Superior temporal gyrus (tissue), 1 donor: ENCODE results near the gene EML4.

Experiments
- DNase-seq: peaks from one replicate; pipeline ENCODE4 v3.0.0-alpha.2; 2016; ENCODE audit errors: extremely low spot score

EML4 gene

GRCh38 chr2:42196403-42197267 is 27.5 kb downstream of the EML4 start:
- DNase-seq: peak; percentile 42

GRCh38 chr2:42197792-42198191 is 28.6 kb downstream of the EML4 start:
- no peak for DNase-seq

GRCh38 chr2:42198466-42198865 is 29.3 kb downstream of the EML4 start:
- DNase-seq: no peak

- no peak for DNase-seq
Measured at GRCh38 chr2:42199002-42199401, 29.8 kb downstream of the EML4 start.

GRCh38 chr2:42199626-42200025 is 30.5 kb downstream of the EML4 start:
- DNase-seq: no peak

- no peak for DNase-seq
Measured at GRCh38 chr2:42200926-42201855, 32.0 kb downstream of the EML4 start.

GRCh38 chr2:42202634-42203008 is 33.5 kb downstream of the EML4 start:
- no peak for DNase-seq

- DNase-seq: no peak
Measured at GRCh38 chr2:42203792-42204191, 34.6 kb downstream of the EML4 start.

- DNase-seq: no peak
Measured at GRCh38 chr2:42205337-42205736, 36.2 kb downstream of the EML4 start.

- no peak for DNase-seq
Measured at GRCh38 chr2:42207826-42208225, 38.7 kb downstream of the EML4 start.

- no peak for DNase-seq
Measured at GRCh38 chr2:42210203-42210602, 41.0 kb downstream of the EML4 start.

GRCh38 chr2:42211291-42211690 is 42.1 kb downstream of the EML4 start:
- no peak for DNase-seq

- DNase-seq: no peak
Measured at GRCh38 chr2:42214669-42215068, 45.5 kb downstream of the EML4 start.

GRCh38 chr2:42216694-42217093 is 47.5 kb downstream of the EML4 start:
- no peak for DNase-seq

- DNase-seq: no peak
Measured at GRCh38 chr2:42217307-42217706, 48.2 kb downstream of the EML4 start.

- DNase-seq: no peak
Measured at GRCh38 chr2:42217914-42218313, 48.8 kb downstream of the EML4 start.

- DNase-seq: no peak
Measured at GRCh38 chr2:42218712-42219111, 49.6 kb downstream of the EML4 start.

GRCh38 chr2:42219160-42219559 is 50.0 kb downstream of the EML4 start:
- DNase-seq: no peak

GRCh38 chr2:42220566-42220965 is 51.4 kb downstream of the EML4 start:
- no peak for DNase-seq

GRCh38 chr2:42223067-42223854 is 54.1 kb downstream of the EML4 start:
- no peak for DNase-seq

- no peak for DNase-seq
Measured at GRCh38 chr2:42223855-42224268, 54.7 kb downstream of the EML4 start.
